Measurements from ENCODE around the gene ZNF267.

DNA sequence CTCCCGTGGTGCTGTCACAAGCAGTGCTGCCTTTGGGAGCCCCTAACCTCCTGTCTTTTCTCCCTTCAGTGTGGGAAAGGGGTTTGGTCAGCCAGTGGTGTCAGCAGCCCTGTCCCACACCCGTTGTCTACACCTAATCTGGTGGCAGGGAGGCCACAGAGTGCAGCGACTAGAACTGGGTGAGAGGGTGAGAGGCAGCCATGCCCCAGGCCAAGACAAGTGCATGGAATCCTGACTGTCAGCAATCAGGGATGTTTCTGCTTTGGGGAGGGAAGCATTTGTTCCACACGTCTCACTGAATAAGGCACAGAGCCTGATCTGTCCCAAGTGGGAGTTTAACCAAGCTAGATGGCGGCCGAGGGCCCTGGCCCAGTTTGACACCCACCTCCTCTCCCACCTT lies 1.4 kb upstream of the ZNF267 start:
- no peak for TF ChIP-seq POLR2AphosphoS5 (IDR thresholded peaks at IDR 0.05; ENCODE audit: insufficient read depth in 1 of 2, low read depth in 1 of 2)
- no peak for TF ChIP-seq POLR2A (IDR thresholded peaks at IDR 0.05)

All from vagina (tissue), 2 donors.